ENCODE results near the gene CST6.

The CST6 gene

DNA sequence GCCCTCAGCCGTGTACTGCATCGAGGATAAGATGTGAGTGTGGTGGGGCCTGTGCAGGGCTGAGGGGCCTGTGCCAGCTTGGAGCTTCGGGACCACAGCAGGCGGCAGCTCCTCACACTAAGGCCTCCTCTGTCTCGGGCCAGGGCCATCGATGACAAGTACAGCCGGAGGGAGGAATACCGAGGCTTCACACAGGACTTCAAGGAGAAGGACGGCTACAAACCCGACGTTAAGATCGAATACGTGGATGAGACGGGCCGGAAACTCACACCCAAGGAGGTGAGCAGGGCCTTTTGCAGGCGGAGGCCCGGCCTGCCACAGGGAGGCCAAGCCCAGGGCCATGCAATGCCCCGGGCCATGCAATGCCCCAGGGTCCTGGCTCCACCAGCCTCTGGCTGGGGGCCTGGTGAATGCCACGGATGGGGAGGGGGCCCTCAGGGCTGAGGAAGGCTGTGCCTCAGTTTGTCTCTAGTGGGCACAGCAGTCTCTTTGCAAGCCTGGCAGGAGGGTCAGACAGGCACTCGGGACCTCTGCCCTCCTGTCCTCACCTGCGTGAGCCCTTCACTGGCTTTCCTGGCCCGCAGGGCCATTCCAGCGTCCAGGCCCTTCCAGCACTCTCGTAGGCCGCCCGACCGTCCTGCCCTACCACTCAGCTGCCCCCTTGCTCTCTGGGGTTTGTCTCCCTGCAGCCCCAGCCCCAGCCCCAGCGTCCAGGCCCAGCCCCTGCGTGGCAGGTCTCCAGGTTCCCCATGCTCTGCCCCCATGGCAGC lies 34.0 kb upstream of the CST6 start:
- H3K36me3 ChIP-seq (ENCODE audit: control insufficient read depth, insufficient read depth, low read length), result peaks cover 29% of the 10 kb centered on the region
- no peaks in the 10 kb centered on the region for H3K4me1 ChIP-seq (ENCODE audit: control insufficient read depth, insufficient read depth, low read length)
- H3K27me3 ChIP-seq (ENCODE audit: control insufficient read depth, insufficient read depth, low read length), result no peaks in the 10 kb centered on the region
- no peaks in the 10 kb centered on the region for H3K9me3 ChIP-seq (ENCODE audit: control insufficient read depth, insufficient read depth, low read length)
- H3K9ac ChIP-seq (ENCODE audit: low read depth, low read length), result no peak overlapping the region
- H3K4me3 ChIP-seq (ENCODE audit: low read depth, low read length), result no peak overlapping the region

DNA sequence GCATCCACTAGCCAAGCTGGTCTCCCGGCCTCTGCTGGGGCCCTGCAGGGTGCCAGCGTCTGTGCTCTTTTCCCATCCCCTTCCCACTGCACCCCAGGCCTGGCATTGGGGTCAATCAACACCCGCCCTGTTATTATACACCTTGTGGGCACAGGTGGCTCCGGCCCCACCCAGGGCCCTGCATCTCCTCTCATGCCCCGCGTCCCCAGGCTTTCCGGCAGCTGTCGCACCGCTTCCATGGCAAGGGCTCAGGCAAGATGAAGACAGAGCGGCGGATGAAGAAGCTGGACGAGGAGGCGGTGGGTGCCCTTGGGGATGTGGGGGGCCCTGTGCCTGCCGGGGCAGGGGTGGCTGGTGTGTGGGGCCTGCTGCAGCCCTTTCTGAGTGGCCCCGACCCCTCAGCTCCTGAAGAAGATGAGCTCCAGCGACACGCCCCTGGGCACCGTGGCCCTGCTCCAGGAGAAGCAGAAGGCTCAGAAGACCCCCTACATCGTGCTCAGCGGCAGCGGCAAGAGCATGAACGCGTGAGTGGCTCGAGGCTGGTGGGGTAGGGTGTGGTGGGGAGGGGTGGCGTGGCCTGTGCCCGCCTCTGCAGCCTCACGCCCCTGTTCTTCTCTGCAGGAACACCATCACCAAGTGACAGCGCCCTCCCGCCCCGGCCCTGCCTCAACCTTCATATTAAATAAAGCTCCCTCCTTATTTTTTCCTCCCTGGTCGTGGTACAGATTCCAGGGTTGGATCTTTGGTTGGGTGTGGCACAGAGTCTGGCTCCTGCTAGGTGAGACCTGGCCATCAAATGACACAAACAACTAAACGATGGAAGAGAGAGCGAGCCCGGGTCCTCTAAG lies 33.2 kb upstream of the CST6 start:
- H3K27me3 ChIP-seq (ENCODE audit: control insufficient read depth, insufficient read depth, low read length), result no peaks in the 10 kb centered on the region
- H3K9ac ChIP-seq (ENCODE audit: low read depth, low read length), result no peak overlapping the region
- H3K4me3 ChIP-seq (ENCODE audit: low read depth, low read length), result no peak overlapping the region
- no peaks in the 10 kb centered on the region for H3K4me1 ChIP-seq (ENCODE audit: control insufficient read depth, insufficient read depth, low read length)
- H3K36me3 ChIP-seq (ENCODE audit: control insufficient read depth, insufficient read depth, low read length), result peaks cover 26% of the 10 kb centered on the region
- H3K9me3 ChIP-seq (ENCODE audit: control insufficient read depth, insufficient read depth, low read length), result no peaks in the 10 kb centered on the region

DNA sequence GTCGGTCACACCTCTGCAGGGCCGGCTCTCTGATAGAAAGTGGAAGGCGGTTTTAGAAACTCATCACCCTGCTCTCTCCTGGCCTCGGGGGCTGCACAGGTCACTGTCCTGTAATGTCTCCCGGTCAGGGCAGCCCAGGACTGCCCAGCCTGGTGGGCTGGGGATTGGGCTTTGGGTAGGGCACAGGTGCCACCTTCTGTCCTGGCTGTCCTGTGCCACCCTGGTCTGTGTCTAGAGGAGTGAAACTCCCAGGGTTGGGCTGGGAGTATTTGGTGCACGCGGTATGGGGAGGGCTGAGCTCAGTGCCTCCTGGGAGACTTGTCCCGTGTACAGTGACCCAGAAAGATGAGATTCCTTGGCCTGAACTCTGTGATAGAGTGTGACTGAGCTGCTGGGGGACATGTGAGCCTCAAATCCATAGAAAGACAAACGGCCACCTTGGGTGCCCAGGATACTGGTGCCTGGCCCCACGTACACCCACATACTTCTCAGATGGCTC lies 32.5 kb upstream of the CST6 start:
- Histone ChIP-seq H3K4me1 (ENCODE audit: control insufficient read depth, insufficient read depth, low read length) (no peaks in the 10 kb centered on the region), H3K4me3 (ENCODE audit: low read depth, low read length) (no peak overlapping the region), H3K36me3 (ENCODE audit: control insufficient read depth, insufficient read depth, low read length) (peaks cover 24% of the 10 kb centered on the region), H3K9me3 (ENCODE audit: control insufficient read depth, insufficient read depth, low read length) (no peaks in the 10 kb centered on the region), H3K27me3 (ENCODE audit: control insufficient read depth, insufficient read depth, low read length) (no peaks in the 10 kb centered on the region), H3K9ac (ENCODE audit: low read depth, low read length) (no peak overlapping the region)

DNA sequence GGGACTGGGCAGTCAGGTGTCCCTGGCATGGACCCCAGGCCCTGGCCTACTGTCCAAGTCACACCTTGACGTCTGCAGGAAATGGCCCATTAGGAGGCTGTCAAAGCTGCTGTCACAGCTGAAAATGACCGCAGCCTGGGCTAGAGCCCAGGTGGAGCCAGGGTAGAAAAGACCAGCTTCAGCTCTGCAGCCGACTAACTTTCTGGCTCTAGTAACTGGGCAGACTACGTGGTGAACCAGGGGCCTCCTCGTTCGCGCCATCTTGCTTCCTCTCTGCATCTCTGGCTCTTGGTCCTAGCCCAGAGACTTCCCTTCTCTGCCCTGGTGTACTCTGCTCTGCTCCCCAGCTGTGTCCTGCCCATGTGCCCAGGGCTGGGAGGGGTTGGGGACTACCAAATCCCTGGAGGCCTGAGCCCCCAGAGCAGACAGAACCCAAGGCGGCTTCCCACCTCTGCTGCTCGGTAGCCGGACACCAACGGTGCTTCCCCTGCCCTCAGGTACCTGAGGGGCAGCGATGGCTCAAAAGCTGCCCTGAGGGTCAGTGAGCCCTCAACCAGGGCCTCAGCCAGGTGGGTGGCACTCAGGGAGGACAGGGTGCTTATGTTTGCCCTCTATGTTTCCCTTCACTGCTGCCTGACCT lies 30.6 kb upstream of the CST6 start:
- peaks cover 21% of the 10 kb centered on the region for H3K36me3 ChIP-seq (ENCODE audit: control insufficient read depth, insufficient read depth, low read length)
- no peak overlapping the region for H3K9ac ChIP-seq (ENCODE audit: low read depth, low read length)

DNA sequence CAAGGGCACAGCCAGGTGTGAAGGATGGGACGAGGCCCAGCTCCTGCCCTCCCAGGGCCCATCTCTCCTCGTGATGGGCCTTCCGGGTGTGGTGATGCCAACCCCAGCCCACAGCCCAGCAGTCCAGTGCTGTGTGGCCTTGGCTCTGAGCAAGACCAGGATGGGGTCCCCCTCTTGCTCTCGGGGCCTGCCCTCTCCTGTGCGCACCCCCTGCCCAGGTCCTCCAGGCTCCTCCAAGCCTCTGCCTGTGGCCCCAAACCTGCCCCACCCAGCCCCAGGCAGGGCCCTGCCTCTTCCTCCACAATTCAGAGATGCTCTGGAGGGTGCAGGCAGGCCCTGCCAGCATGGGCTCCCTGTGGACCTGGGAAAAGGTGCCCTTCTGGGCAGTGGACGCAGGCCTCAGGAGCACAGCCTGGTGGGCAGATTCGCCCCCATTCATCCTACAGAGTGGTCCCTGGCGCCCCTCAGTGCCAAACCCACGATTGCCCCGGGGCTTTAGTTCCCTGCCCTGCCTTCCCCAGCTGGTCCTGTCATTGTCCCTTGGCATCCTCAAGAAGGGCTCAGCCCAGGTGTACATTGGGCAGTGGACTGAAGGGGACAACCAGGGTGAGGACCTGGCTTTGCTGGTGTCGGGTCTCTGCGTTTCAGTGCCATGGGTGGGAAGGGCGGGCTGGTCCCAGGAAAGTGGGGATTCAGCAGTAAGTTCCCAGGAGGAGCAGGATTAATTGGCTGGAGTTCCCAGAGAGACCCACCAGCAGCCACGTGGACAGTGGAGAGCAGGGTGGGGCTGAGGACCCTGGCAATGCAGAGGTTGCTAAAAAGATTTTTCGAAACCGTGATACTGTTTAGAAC lies 29.6 kb upstream of the CST6 start:
- Histone ChIP-seq H3K4me1 (ENCODE audit: control insufficient read depth, insufficient read depth, low read length) (no peaks in the 10 kb centered on the region), H3K4me3 (ENCODE audit: low read depth, low read length) (no peak overlapping the region), H3K36me3 (ENCODE audit: control insufficient read depth, insufficient read depth, low read length) (peaks cover 11% of the 10 kb centered on the region), H3K27me3 (ENCODE audit: control insufficient read depth, insufficient read depth, low read length) (no peaks in the 10 kb centered on the region), H3K9ac (ENCODE audit: low read depth, low read length) (no peak overlapping the region), H3K9me3 (ENCODE audit: control insufficient read depth, insufficient read depth, low read length) (no peaks in the 10 kb centered on the region)

More for the DNA sequence above, 30.6 kb upstream of the CST6 start:
- Histone ChIP-seq H3K4me3 (ENCODE audit: low read depth, low read length) (no peak overlapping the region), H3K9me3 (ENCODE audit: control insufficient read depth, insufficient read depth, low read length) (no peaks in the 10 kb centered on the region), H3K27me3 (ENCODE audit: control insufficient read depth, insufficient read depth, low read length) (no peaks in the 10 kb centered on the region), H3K4me1 (ENCODE audit: control insufficient read depth, insufficient read depth, low read length) (no peaks in the 10 kb centered on the region)

DNA sequence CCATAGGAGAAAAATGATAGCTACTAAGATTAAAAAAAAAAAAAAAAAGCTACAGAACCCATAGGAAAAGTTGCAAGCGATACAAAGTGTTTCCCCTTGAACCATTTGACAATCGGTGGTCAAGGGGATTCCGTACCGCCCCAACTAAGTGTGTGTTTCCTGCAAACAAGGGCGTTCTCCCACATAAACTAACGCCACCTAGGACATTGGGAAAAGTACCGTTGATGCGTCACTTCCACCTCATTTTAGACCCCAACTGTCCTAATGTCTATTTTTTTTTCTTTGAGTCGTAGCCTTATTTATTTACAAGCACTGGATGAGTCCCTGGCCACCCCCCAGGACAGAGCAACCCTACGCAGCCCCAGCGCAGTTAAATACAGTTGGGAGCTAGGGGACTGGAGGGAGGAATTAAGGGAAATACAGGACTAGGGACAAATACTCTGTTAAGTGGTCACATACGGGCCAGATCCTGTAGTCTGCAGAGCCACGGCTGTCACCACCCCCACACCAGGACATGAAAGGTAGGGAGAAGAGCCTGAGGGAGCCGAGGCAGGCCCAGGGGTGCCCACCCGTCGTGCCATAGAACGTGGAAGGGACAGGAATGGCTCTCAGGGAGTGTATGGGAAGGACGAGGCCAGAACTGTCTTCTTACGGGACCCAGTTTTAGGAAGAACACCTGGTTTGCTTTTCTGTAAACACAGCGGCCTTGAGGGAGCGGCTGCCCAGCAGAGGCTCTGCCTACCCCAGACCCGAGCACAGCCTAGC lies 28.8 kb upstream of the CST6 start:
- Histone ChIP-seq H3K9ac (ENCODE audit: low read depth, low read length) (no peak overlapping the region), H3K4me3 (ENCODE audit: low read depth, low read length) (no peak overlapping the region), H3K9me3 (ENCODE audit: control insufficient read depth, insufficient read depth, low read length) (no peaks in the 10 kb centered on the region), H3K4me1 (ENCODE audit: control insufficient read depth, insufficient read depth, low read length) (no peaks in the 10 kb centered on the region), H3K36me3 (ENCODE audit: control insufficient read depth, insufficient read depth, low read length) (peaks cover 3% of the 10 kb centered on the region), H3K27me3 (ENCODE audit: control insufficient read depth, insufficient read depth, low read length) (no peaks in the 10 kb centered on the region)

DNA sequence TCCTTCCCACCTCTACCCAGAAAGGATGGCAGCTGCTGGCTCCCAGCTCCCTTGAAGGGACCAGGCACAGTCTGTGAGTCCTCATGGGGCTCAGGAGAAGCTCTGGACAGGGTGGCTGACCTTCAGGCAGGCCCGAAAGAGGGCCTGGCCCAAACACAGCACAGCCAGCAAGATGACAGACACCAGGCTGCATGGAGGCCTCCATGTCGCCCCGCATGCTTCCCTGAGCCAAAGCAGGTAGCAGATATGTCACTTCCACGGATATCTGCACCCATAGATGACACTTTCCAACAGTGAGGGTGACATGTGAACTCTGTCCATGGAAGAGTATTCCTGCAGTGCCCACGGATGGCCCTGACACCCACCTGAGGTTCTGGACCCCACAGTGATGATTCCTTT lies 28.2 kb upstream of the CST6 start:
- H3K27me3 ChIP-seq (ENCODE audit: control insufficient read depth, insufficient read depth, low read length), result no peaks in the 10 kb centered on the region
- no peaks in the 10 kb centered on the region for H3K4me1 ChIP-seq (ENCODE audit: control insufficient read depth, insufficient read depth, low read length)
- no peak overlapping the region for H3K9ac ChIP-seq (ENCODE audit: low read depth, low read length)
- H3K4me3 ChIP-seq (ENCODE audit: low read depth, low read length), result no peak overlapping the region
- no peaks in the 10 kb centered on the region for H3K9me3 ChIP-seq (ENCODE audit: control insufficient read depth, insufficient read depth, low read length)
- peaks cover 2% of the 10 kb centered on the region for H3K36me3 ChIP-seq (ENCODE audit: control insufficient read depth, insufficient read depth, low read length)

DNA sequence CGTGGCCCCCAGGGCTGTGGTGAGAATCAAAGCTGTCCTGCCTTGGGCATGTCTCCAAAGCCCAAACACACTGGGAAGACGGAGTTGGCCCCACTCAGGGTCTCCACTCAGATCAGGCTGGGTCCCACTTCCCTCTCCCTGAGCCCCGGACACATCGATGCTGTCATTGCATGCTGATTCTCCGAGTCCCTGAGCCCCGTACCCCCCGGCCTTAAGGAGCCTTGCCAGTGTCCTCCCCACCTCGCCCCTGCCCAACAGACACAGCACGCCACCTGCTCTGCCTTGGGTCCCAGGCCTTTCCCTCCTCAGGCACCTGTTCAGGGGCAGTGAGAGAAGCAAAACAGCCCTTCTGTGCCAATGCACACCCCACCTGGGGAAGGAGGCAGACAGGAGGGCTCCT lies 24.5 kb upstream of the CST6 start:
- H3K27me3 ChIP-seq (ENCODE audit: control insufficient read depth, insufficient read depth, low read length), result no peaks in the 10 kb centered on the region
- H3K4me3 ChIP-seq (ENCODE audit: low read depth, low read length), result no peak overlapping the region
- no peaks in the 10 kb centered on the region for H3K9me3 ChIP-seq (ENCODE audit: control insufficient read depth, insufficient read depth, low read length)
- no peaks in the 10 kb centered on the region for H3K4me1 ChIP-seq (ENCODE audit: control insufficient read depth, insufficient read depth, low read length)
- no peak overlapping the region for H3K9ac ChIP-seq (ENCODE audit: low read depth, low read length)
- peaks cover 4% of the 10 kb centered on the region for H3K36me3 ChIP-seq (ENCODE audit: control insufficient read depth, insufficient read depth, low read length)

DNA sequence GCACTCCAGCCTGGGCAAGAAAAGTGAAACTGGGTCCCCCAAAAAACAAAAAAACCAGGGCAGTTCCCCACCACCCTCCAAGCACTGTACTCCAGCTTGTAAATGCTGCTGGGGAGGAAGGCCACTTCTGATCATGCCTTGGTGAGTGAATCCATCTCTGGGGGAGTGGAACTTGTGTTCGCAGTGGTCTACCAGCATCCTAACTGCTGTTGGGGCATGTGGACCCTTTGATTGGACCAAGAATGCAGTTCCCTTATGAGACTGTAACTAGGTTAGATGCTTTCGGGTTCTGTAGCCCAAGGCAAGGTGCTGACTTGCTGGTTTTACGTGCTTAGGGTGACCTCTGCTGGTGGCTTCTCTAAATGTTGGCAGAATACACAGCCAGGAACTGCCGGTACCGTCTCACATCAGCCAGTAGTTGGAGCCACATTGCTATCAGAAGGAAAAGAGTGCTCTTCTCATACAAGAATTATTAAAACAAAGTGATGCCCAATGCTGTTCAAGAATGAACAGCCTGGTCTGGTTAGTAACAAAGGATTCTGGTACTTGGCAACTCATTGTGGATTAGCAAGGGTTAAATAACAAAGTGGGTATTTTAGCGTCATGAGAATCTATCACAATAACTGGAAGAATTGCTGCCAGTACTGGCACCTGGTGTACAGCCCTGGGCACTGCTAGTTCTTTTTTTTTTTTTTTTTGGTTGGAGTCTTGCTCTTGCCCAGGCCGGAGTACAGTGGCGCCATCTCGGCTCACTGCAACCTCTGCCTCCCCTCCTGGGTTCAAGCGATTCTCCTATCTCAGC lies 22.8 kb upstream of the CST6 start:
- H3K9me3 ChIP-seq (ENCODE audit: control insufficient read depth, insufficient read depth, low read length), result no peaks in the 10 kb centered on the region
- H3K27me3 ChIP-seq (ENCODE audit: control insufficient read depth, insufficient read depth, low read length), result no peaks in the 10 kb centered on the region
- no peak overlapping the region for H3K9ac ChIP-seq (ENCODE audit: low read depth, low read length)
- H3K4me3 ChIP-seq (ENCODE audit: low read depth, low read length), result no peak overlapping the region
- H3K4me1 ChIP-seq (ENCODE audit: control insufficient read depth, insufficient read depth, low read length), result no peaks in the 10 kb centered on the region
- H3K36me3 ChIP-seq (ENCODE audit: control insufficient read depth, insufficient read depth, low read length), result peaks cover 4% of the 10 kb centered on the region

DNA sequence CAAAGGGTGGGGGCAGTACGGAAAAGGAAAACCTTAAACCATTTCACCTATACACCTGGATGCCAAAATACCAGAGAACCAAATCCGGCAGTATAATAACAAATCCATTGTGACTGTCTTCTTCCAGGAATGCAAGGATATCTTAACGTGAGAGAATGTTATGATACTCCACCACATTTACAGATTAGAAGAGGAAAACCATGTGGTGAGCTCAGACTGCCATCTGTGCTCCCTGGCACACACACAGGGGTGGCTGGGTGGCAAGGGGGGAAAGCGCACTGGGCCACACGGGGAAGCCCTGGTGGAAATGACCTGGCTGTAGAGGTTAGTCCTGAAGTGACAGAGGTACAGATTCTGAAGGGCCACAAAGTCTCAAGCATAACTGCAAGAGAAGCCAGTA lies 19.8 kb upstream of the CST6 start:
- Histone ChIP-seq H3K27me3 (ENCODE audit: control insufficient read depth, insufficient read depth, low read length) (no peaks in the 10 kb centered on the region), H3K36me3 (ENCODE audit: control insufficient read depth, insufficient read depth, low read length) (peaks cover 4% of the 10 kb centered on the region), H3K9ac (ENCODE audit: low read depth, low read length) (no peak overlapping the region), H3K4me1 (ENCODE audit: control insufficient read depth, insufficient read depth, low read length) (no peaks in the 10 kb centered on the region), H3K4me3 (ENCODE audit: low read depth, low read length) (no peak overlapping the region), H3K9me3 (ENCODE audit: control insufficient read depth, insufficient read depth, low read length) (no peaks in the 10 kb centered on the region)

Measured in iPS-15b (cell line).